Cardiac fibroblast (primary cell): ENCODE results near the gene PIGU.
A peak's percentile ranks its signal among the peaks of the same experiment; 100 is the strongest.

ENCODE experiments used
- DNase-seq, 2 donors: peaks; one replicate each; pipeline versions ENCODE4 v3.0.0 to v3.0.0-alpha.2; 2010; ENCODE audit warnings: low read depth in 2 of 2
- H3K4me3 ChIP-seq, 2 donors: replicated peaks in 1 of 2; 1 replicate in 1 of 2; 2 replicates in 1 of 2; pipeline ENCODE4 v1.5.1; 2011; ENCODE audit warnings: low read depth in 2 of 2, low read length in 2 of 2, mild to moderate bottlenecking in 2 of 2, moderate library complexity in 1 of 2
- CTCF ChIP-seq: IDR thresholded peaks from one replicate; pipeline ENCODE4 v1.5.1; 2011; ENCODE audit warnings: low read depth, mild to moderate bottlenecking, low read length, inconsistent platforms

The PIGU gene

GRCh38 chr20:34529742-34530141 is 147.2 kb downstream of the PIGU start:
- no peak for TF ChIP-seq CTCF
- no peak overlapping the region for H3K4me3 ChIP-seq
- DNase-seq = no peak

- DNase-seq = peak in 1 of 2 donors; percentile 31
These were observed 148.0 kb downstream of the PIGU start for GRCh38 chr20:34528921-34529297.

GRCh38 chr20:34527016-34527415 is 149.9 kb downstream of the PIGU start:
- TF ChIP-seq CTCF = no peak
- DNase-seq = no peak
- no peak overlapping the region for H3K4me3 ChIP-seq

More at GRCh38 chr20:34528921-34529297, 148.0 kb downstream of the PIGU start:
- no peak for TF ChIP-seq CTCF
- no peak overlapping the region for H3K4me3 ChIP-seq

- DNase-seq = peak in 1 of 2 donors; percentile 9
- TF ChIP-seq CTCF = no peak
- H3K4me3 ChIP-seq = no peak overlapping the region
These were observed 150.4 kb downstream of the PIGU start for GRCh38 chr20:34526466-34526865.

- DNase-seq = peak; percentile 97 to 99
- no peak overlapping the region for H3K4me3 ChIP-seq
- no peak for TF ChIP-seq CTCF
These were observed 151.0 kb downstream of the PIGU start for GRCh38 chr20:34525709-34526416.

- DNase-seq = no peak
- H3K4me3 ChIP-seq = no peak overlapping the region
- no peak for TF ChIP-seq CTCF
These were observed 151.6 kb downstream of the PIGU start for GRCh38 chr20:34525342-34525708.

- no peak for TF ChIP-seq CTCF
- H3K4me3 ChIP-seq = no peak overlapping the region
- DNase-seq = no peak
These were observed 152.5 kb downstream of the PIGU start for GRCh38 chr20:34524426-34524825.
